Neural cell (in vitro differentiated cells): ENCODE measurements around the gene ADD3.

ENCODE experiments used
- CTCF ChIP-seq: fragments of 450-650 bp; IDR thresholded peaks from 2 replicates; pipeline ENCODE4 v1.5.1; 2014; ENCODE audit warnings: antibody characterized with exemption, mild to moderate bottlenecking, moderate library complexity; ENCODE audit not compliant: poor library complexity, severe bottlenecking
- EP300 ChIP-seq: fragments of 450-650 bp; conservative IDR thresholded peaks from 2 replicates; pipeline ENCODE4 v1.6.1; 2014; ENCODE audit warnings: antibody characterized with exemption, mild to moderate bottlenecking, moderate library complexity; ENCODE audit not compliant: poor library complexity, severe bottlenecking
- EZH2 ChIP-seq: fragments of 200-600, 300-800 bp; shearing (Covaris generic), sonication (generic); IDR thresholded peaks from 2 replicates; pipeline ENCODE4 v1.6.1; 2014; ENCODE audit warnings: antibody characterized with exemption, low read length, borderline replicate concordance, mild to moderate bottlenecking; ENCODE audit not compliant: insufficient read depth, poor library complexity, severe bottlenecking
- POLR2AphosphoS5 ChIP-seq: IDR thresholded peaks from 2 replicates; pipeline ENCODE4 v1.6.1; 2012
- REST ChIP-seq: IDR thresholded peaks from 2 replicates; pipeline ENCODE4 v1.6.1; 2012; ENCODE audit warnings: borderline replicate concordance

GRCh38 chr10:110006358-110007160, 1.2 kb upstream of the ADD3 start:
- TF ChIP-seq POLR2AphosphoS5 = no peak
- no peak for TF ChIP-seq REST
- no peak for TF ChIP-seq CTCF
- TF ChIP-seq EZH2 = no peak
- TF ChIP-seq EP300 = no peak
